HG02798 (cell line): ENCODE data around the gene MRPS2.
"Not testable (repeated sequence)": the region's sequence is repeated elsewhere in the genome, so short reads cannot be mapped to it uniquely, and the experiment has no call there.

Experiments
- ATAC-seq: cut with Tn5 transposase; IDR thresholded peaks from one replicate; pipeline ENCODE4 v1.9.1; 2021; ENCODE audit warnings: mild to moderate bottlenecking; ENCODE audit not compliant: unreplicated experiment, poor library complexity

MRPS2 gene

DNA sequence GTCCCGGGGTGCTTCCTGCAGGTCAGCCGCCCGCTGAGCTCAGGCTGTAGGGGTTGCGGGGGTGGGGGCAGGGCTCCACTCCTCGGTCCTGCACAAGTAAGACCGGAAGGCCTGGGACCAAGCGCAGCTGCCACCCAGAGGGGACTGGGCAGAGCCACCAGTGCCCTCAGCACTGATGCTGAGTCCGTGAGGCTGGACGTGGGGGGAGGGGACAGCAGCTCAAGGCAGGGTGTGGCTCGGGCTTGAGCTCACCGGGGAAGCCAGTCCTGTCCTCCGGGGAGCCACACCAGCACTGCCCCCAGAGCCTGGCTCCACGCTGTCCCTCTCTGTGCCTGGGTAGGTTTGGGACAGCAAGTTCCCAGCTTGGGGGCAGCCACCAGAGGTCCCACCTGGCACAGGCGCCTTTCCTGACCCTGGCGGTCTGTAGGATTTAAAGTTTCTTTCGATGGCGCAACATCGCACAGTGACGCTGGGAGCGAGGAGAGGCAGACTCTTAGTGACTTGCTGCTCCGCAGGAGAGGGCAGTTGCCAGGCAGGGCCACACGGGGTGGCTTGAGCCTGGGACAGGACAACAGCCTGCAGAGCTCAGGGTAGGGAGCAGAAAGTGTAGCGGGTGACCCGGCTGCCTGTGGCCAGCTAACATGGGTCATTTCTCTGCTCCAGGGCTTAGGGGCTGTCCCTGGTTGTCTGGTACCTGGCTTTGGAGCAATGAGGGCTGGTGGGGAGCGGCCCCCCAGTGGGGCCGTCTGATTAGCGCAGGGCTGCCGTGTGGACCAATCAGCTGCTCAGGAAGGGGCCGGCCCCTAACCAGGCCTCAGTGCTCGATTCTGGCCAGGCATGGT lies 26.5 kb downstream of the MRPS2 start:
- ATAC-seq, result no peak

DNA sequence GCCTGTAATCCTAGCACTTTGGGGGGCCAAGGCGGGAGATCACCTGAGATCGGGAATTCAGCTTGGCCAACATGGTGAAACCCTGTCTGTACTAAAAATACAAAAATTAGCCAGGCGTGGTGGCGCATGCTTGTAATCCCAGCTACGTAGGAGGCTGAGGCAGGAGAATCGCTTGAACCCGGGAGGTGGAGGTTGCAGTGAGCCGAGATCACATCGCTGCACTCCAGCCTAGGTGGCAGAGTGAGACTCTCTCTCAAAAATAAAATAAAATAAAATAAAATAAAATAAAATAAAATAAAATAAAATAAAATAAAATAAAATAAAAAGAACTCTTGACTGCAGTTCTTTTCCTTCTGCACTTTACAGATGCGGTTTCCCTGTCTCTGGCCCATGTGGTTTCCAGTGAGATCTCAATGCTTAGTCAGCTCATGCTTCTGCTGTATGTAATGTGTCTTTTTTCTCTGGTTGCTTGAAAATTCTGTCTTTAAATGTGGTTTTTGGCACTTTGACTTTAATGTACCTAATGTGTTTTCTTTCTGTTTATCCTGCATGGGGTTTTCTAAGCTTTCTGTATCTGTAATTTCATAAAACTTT lies 28.5 kb downstream of the MRPS2 start:
- not testable (repeated sequence) for ATAC-seq

GRCh38 chr9:135530146-135530545 lies 29.7 kb downstream of the MRPS2 start:
- ATAC-seq, result no peak

DNA sequence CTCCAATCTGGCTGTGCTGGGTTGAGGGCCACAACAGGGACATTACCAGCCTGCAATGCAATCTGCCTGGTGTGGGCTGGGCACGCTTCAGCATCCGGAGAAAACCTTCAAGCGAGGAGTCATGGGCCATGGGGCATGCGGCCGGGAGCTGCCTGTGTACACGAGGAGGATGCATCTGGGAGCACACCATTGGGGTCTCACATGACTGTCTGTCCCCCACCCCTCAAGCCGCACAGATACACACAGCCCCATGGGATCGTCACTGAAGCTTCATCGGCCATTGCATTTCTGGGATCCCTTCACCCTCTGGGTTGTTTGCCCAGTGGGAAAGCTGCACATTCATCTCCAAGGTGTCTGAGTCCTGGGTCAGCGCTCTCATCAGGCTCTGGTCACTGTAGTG lies 30.6 kb downstream of the MRPS2 start:
- no peak for ATAC-seq

- no peak for ATAC-seq
Observed at GRCh38 chr9:135533113-135533512, 32.6 kb downstream of the MRPS2 start.

- no peak for ATAC-seq
Observed at GRCh38 chr9:135533674-135534073, 33.2 kb downstream of the MRPS2 start.

DNA sequence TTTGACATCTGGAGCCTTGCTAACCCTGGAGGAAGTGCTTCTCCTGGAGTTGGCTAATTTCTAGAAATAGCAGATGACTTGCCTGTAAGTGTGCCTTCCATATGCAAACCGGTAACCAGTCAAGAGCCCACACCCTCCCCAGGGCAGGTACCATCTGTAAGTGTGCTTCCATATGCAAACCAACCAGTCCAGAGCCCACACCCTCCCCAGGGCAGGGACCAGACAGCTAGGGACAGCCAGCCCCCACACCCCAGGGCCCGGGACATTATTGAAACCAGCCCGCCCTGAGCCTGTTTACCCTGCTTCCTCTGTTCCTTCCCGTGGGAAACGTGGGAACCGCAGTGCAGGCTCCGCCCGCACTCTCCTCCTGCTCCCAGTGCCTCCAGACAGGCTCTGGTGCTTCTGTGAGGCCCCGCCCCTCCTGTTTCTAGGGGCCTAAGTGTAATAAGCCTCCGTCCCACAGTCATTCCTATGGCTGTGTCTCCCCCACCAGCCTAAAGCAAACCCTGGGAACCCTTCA lies 33.8 kb downstream of the MRPS2 start:
- ATAC-seq, result not testable (repeated sequence)

DNA sequence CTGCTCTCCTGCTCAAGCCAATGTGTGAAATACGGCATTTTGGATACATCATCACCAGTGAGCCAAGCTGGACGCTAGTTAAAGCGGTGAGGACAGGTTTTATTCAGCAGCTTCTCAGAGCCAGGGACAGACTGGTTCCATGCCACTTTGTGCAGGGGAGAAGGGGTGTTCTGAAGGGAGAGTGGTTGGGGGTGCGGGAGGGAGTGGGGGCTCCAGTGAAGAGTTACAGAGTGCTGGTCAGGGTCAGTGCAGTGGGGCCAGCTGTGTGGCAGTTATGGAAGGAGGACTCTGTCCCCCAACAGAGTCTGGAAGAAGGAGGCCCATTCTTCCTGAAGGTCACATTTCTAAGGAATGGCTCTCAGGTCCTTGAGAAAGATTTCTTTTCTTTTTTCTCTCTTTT lies 34.3 kb downstream of the MRPS2 start:
- ATAC-seq, result not testable (repeated sequence)

- not testable (repeated sequence) for ATAC-seq
Observed at GRCh38 chr9:135535631-135536030, 35.1 kb downstream of the MRPS2 start.

DNA sequence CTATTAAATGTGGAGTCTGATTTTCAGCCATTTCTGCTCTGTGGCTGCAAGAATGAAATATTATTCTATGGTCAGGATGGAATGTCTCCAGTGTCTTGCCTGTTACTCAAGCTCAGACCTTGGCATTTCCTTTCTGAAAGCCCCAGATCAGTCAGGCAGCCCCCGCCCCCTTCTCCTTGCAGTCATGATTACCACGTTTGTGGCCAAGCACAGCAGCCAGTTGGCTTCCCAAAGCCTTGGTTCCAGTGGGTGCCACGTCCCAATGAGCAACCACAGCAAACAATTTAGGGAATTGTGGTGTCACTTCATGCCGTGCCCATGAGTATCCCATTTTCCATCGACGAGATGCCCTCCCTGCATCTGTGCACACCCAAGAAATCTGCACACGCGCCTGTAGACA lies 35.7 kb downstream of the MRPS2 start:
- ATAC-seq, result no peak

- ATAC-seq, result not testable (repeated sequence)
Observed at GRCh38 chr9:135543262-135543894, 42.9 kb downstream of the MRPS2 start.

- no peak for ATAC-seq
Observed at GRCh38 chr9:135544981-135545635, 44.6 kb downstream of the MRPS2 start.

DNA sequence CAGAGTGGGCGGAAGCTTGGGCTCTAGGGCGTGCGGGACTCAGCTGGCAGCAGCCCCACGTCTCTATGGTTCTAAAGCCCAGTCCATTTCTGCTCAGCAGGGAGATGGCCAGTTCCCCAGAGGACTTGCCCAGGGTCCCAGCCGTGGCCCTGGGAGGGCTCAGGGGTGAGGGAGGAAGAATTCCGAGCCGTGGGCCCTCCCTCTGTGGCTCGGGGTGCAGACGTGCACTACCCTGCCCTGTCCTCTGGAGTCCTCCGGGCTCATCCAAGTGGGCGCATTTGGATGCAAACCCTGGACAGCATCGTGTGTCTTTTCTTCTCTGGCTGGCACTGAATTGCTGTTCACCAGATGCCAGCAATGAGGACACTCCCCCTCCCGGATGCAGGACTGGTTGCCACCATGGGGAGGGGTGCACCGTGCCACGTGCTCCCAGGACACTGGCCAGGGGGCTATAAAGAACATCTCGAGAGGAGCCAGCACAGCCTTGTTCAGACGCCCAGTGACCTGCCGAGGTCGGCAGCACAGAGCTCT lies 45.2 kb downstream of the MRPS2 start, which contains the start of gene OBP2A:
Gene OBP2A, plus strand, starts transcription at position 481 of the 531 bp plus-strand sequence. CDS start 55 bp downstream, outside the sequence.
- not testable (repeated sequence) for ATAC-seq

GRCh38 chr9:135546792-135547617 lies 46.5 kb downstream of the MRPS2 start:
- not testable (repeated sequence) for ATAC-seq

DNA sequence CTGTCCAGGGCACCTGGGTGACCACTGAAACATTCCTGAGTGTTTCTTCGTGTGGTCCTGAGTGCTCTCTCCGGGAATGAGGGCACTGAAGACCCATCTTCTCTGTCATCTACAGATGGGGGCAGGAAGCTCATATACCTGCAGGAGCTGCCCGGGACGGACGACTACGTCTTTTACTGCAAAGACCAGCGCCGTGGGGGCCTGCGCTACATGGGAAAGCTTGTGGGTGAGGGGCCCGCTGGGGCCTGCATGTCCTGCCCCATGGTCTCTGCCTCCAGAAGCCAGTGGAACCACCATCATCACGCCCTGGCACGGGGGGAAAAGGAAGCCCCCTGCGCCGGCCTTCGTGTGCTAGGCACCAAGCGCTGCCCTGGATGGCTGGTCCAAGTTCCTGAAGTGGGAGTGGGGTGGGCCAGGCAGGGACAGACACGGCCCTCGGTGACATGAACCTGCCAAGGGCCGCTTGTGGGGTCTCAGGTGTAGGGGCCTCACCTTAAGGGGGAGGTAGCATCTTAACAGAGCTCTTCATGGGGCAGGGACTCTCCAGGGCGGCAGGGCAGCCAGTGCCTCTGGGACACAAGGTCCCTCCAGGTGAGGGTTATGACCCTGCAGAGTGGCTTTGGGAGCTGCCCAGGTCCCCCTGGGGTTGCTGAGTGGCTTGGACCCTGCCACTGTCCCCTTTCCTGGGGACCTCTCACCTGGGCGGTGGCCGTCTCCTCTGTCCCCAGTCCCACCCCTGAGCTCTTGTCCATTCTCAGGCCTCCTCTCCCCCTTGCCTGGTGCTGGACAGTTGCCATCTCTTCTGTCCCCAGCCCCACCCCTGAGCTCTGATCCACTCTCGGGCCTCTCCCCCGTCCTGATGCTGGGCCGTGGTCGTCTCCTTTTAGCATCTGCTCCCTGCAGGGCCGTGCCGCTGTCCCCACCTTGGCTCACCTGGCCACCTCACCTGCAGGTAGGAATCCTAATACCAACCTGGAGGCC lies 47.6 kb downstream of the MRPS2 start:
- ATAC-seq, result no peak

GRCh38 chr9:135549478-135550343 lies 49.2 kb downstream of the MRPS2 start:
- not testable (repeated sequence) for ATAC-seq

DNA sequence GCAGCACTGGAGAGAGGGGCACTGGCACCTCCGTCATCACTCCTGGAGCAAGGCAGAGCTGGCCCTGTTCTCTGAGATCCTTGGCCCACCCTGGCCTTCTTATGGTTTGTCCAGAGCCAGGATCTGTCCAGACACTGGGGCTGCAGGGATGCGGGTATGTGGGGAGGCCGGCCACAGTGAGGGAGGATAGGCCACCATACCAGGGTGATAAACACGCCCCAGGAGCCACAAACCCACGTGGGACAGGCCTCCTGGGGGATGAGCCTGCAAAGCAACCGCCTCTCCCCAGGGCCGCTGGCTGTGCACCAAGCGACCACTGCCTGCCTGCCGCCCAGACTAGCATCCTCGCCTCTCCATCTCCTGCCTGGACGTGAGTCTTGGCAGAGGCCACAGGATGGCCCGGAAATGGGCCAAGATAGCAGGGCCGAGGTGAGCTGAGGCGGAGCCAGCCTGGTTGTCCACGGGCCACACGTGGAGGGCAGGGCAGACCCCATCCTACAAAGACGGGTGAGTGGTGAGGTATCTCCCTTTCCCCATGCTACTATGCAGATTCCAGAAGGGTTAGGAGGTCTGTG lies 49.9 kb downstream of the MRPS2 start:
- no peak for ATAC-seq
